Measurements from ENCODE around the gene REG4. TPM values are rescaled to one million over a fixed set of nuclear protein-coding genes. Genes with fewer than 3 reads are reported as not detected.

Gene REG4
- total and polyA plus RNA-seq, 4 donors = 0.08 to 0.19 (median 0.15) TPM; not detected in 1

Other genes starting within 250 kb of the REG4 start
- gene ZNF697, start 163.2 kb downstream of the REG4 start, total RNA-seq = 1 to 10 TPM; 4.4 to 4.5 TPM
- gene ZNF697, start 163.2 kb downstream of the REG4 start, polyA plus RNA-seq = 1 to 10 TPM in 1 of 2 donors, under 1 TPM in 1; 0.89 to 2.1 TPM
- 10 to 100 TPM; 48.0 to 59.7 TPM for gene PHGDH, start 99.5 kb downstream of the REG4 start, total RNA-seq
- gene PHGDH, start 99.5 kb downstream of the REG4 start, polyA plus RNA-seq = 100 to 1,000 TPM; 101 to 178 TPM
- gene HMGCS2, start 42.6 kb downstream of the REG4 start, total RNA-seq = 100 to 1,000 TPM; 297 to 846 TPM
- 100 to 1,000 TPM; 836 to 944 TPM for gene HMGCS2, start 42.6 kb downstream of the REG4 start, polyA plus RNA-seq
- not detected for gene ADAM30, start 85.1 kb upstream of the REG4 start, total RNA-seq
- not detected for gene ADAM30, start 85.1 kb upstream of the REG4 start, polyA plus RNA-seq

All from liver (tissue), 4 donors.